Measurements from ENCODE around the gene CCHCR1. TPM values are rescaled to one million over a fixed set of nuclear protein-coding genes. Genes with fewer than 3 reads are reported as not detected.

The CCHCR1 gene
- total and polyA plus RNA-seq, 2 of the 13 experiments (the other 11 are each of a cell fraction or from before 2014, with no cell fraction given), result 14.6 to 28.2 TPM

DNA sequence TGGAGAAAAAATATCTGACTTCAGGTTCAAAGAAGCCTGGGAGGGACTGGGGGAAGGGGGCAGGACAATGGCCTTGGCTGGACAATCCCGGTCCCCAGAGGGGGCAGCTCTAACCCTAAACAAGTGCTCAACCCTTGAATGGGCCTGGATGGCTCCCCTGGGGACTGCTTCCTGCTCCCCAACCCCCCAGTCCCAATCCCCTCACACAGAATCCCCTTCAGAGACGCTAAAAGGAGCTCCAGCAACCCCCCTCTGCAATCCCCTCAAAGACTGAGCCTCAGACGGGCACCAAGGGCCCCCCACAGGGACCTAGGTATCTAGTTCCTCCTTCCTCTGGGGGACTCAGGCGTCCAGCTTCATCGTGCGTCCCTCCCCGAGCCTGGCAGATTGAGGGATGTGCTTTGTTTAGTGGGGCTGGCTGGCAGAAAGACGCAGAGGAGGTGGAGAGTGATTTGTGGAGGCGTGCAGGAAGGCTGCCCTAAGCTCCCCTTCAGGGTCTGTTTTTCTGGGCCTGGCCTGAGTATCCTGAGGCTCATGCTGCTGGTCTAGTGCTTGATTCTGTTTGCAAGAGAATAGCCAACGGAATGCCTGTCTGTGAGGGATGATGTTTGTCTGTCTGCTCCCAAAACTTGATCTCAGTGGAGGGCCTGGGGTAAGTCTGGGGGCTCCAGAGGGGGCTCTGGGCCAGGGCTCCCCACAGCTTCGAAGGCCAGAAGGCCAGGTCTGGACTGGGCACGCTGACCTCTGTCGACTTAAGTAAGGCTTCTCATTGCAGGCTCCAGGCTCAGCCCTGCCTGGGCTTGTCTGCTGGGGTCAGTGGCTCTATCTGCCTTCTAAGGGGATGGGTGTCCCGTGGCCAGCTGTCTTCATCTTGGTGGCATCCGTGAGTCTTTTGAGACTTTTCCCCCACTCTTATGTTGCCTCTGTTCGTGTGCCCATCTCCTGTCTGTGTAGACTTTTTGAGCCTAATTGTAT lies 14.6 kb upstream of the CCHCR1 start:
- H3K27me3 ChIP-seq (ENCODE audit: control insufficient read depth in 1 of 2, insufficient read depth in 2 of 2, low read length in 2 of 2), result no peaks in the 10 kb centered on the region
- no peak for FAIRE-seq
- DNase-seq (ENCODE audit: low spot score), result no peak
- intact Hi-C loops (cut with micrococcal nuclease; ENCODE audit: unreplicated experiment) (no loop called here), in situ Hi-C loops (cut with HindIII; ENCODE audit: extremely low pct_ligation_motif_present, low pct_unique_long_range_greater_than_20kb) (no loop called here)
- ChIA-PET CTCF (ENCODE audit: low intra/inter-chr PET ratio, low total read pairs) (no interaction called here), POLR2A (no interaction called here)
- no peak overlapping the region for H3K4me3 ChIP-seq (replicated peaks in 1 of 3; ENCODE audit: insufficient read depth in 1 of 3, low read depth in 2 of 3, low read length in 3 of 3)
- no peaks in the 10 kb centered on the region; the same call in 1 of the 2 replicates for H4K20me1 ChIP-seq (ENCODE audit: insufficient read depth, low read length)
- H3K9ac ChIP-seq (ENCODE audit: insufficient read depth, low read depth, low read length), result no peak overlapping the region
- no peak for TF ChIP-seq ZNF878 (CRISPR knock-in tag; IDR thresholded peaks at IDR 0.05)
- TF ChIP-seq ADNP (CRISPR knock-in tag; IDR thresholded peaks at IDR 0.05), result no peak
- TF ChIP-seq PITX1 (CRISPR knock-in tag; IDR thresholded peaks at IDR 0.05), result no peak
- no peak for TF ChIP-seq ZNF572 (CRISPR knock-in tag; IDR thresholded peaks at IDR 0.05)
- no peak for TF ChIP-seq ZNF296 (CRISPR knock-in tag; conservative IDR thresholded peaks at IDR 0.05)
- no peak for TF ChIP-seq ZNF17 (CRISPR knock-in tag; IDR thresholded peaks at IDR 0.05)
- no peak for TF ChIP-seq ERF (CRISPR knock-in tag; IDR thresholded peaks at IDR 0.05)
- TF ChIP-seq, protein P1, sequence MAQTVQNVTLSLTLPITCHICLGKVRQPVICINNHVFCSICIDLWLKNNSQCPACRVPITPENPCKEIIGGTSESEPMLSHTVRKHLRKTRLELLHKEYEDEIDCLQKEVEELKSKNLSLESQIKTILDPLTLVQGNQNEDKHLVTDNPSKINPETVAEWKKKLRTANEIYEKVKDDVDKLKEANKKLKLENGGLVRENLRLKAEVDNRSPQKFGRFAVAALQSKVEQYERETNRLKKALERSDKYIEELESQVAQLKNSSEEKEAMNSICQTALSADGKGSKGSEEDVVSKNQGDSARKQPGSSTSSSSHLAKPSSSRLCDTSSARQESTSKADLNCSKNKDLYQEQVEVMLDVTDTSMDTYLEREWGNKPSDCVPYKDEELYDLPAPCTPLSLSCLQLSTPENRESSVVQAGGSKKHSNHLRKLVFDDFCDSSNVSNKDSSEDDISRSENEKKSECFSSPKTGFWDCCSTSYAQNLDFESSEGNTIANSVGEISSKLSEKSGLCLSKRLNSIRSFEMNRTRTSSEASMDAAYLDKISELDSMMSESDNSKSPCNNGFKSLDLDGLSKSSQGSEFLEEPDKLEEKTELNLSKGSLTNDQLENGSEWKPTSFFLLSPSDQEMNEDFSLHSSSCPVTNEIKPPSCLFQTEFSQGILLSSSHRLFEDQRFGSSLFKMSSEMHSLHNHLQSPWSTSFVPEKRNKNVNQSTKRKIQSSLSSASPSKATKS (CRISPR knock-in tag; IDR thresholded peaks at IDR 0.05), result no peak
- TF ChIP-seq FOXO1 (CRISPR knock-in tag; IDR thresholded peaks at IDR 0.05), result no peak
- TF ChIP-seq, protein P2, sequence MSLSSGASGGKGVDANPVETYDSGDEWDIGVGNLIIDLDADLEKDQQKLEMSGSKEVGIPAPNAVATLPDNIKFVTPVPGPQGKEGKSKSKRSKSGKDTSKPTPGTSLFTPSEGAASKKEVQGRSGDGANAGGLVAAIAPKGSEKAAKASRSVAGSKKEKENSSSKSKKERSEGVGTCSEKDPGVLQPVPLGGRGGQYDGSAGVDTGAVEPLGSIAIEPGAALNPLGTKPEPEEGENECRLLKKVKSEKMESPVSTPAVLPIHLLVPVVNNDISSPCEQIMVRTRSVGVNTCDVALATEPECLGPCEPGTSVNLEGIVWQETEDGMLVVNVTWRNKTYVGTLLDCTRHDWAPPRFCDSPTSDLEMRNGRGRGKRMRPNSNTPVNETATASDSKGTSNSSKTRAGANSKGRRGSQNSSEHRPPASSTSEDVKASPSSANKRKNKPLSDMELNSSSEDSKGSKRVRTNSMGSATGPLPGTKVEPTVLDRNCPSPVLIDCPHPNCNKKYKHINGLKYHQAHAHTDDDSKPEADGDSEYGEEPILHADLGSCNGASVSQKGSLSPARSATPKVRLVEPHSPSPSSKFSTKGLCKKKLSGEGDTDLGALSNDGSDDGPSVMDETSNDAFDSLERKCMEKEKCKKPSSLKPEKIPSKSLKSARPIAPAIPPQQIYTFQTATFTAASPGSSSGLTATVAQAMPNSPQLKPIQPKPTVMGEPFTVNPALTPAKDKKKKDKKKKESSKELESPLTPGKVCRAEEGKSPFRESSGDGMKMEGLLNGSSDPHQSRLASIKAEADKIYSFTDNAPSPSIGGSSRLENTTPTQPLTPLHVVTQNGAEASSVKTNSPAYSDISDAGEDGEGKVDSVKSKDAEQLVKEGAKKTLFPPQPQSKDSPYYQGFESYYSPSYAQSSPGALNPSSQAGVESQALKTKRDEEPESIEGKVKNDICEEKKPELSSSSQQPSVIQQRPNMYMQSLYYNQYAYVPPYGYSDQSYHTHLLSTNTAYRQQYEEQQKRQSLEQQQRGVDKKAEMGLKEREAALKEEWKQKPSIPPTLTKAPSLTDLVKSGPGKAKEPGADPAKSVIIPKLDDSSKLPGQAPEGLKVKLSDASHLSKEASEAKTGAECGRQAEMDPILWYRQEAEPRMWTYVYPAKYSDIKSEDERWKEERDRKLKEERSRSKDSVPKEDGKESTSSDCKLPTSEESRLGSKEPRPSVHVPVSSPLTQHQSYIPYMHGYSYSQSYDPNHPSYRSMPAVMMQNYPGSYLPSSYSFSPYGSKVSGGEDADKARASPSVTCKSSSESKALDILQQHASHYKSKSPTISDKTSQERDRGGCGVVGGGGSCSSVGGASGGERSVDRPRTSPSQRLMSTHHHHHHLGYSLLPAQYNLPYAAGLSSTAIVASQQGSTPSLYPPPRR (CRISPR knock-in tag; IDR thresholded peaks at IDR 0.05; ENCODE audit: borderline replicate concordance), result no peak
- no peak for TF ChIP-seq ZNF644 (CRISPR knock-in tag; IDR thresholded peaks at IDR 0.05; ENCODE audit: low read depth)
- 88% methylated on average over 15 of the region's 16 CpGs for WGBS (ENCODE audit: low lambda C conversion rate)
- H3K4me1 ChIP-seq (ENCODE audit: insufficient read depth, low read length), result no peaks in the 10 kb centered on the region
- no peak overlapping the region for H2AFZ ChIP-seq (ENCODE audit: low read length)
- no peaks in the 10 kb centered on the region for H3K9me3 ChIP-seq (ENCODE audit: low read length)
- no peak for ATAC-seq
- BruUV-seq (replicated peaks), result no TSS peak
- H3K27ac ChIP-seq (ENCODE audit: extremely low read length, insufficient read depth, low read length), result no peak overlapping the region
- H3K36me3 ChIP-seq (replicated peaks in 1 of 2; ENCODE audit: control insufficient read depth in 1 of 2, insufficient read depth in 2 of 2, low read length in 2 of 2), result peaks cover 6 to 36% of the 10 kb centered on the region in 2 experiments
- H3K79me2 ChIP-seq (ENCODE audit: insufficient read depth, low read length), result peaks cover 3% of the 10 kb centered on the region
- H3K4me2 ChIP-seq (ENCODE audit: low read depth, low read length), result no peak overlapping the region

All from HepG2 (cell line).